HG03066 (cell line): ENCODE measurements around the gene CARMIL1.
"Not testable (repeated sequence)": the region's sequence is repeated elsewhere in the genome, so short reads cannot be mapped to it uniquely, and the experiment has no call there.

Experiments
- ATAC-seq: cut with Tn5 transposase; IDR thresholded peaks from one replicate; pipeline ENCODE4 v1.9.1; 2021; ENCODE audit warnings: low read depth; ENCODE audit not compliant: unreplicated experiment

The CARMIL1 gene

DNA sequence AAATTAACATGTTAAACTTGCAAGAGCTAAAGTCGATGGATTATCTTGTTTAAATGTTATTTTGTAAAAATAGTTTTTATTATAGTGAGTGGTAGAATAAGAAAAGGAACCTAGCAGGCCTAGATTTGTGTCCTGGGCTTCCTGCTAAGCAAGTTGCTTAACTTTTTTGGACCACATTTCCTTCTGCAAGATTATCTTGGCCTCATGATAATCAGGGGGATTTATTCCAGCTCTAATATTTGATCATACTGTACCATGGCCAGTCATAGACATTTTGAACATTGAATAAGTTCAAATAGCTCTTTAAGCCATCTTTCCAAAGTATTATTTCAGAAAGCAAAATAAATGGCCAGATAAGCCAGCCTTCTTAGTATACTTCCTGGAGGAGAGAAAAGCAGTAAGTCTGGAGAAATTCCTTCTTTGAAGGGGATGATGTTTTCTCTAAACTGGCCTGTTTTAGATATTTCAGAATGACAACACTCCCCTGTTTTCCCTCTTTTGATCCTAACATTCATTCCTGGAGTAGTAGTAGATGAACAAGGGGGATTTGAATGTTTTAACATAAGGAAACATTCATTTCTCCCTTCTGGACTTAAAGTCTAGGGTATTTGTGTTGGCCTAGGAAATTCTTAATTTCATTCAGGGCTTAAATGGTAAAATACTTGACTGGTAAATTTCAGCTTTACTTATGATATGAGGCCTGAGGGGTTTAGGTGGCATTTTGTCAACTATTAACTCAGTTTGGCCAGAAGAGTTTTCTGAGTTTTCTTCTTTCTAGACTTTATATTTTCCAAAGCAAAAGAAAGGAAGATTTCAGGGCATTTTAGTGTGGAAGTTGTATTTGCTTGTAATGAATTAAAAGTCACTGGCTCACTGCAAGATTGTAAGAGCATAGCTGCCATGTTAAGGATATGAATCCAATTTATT lies 264.1 kb downstream of the CARMIL1 start:
- no peak for ATAC-seq

DNA sequence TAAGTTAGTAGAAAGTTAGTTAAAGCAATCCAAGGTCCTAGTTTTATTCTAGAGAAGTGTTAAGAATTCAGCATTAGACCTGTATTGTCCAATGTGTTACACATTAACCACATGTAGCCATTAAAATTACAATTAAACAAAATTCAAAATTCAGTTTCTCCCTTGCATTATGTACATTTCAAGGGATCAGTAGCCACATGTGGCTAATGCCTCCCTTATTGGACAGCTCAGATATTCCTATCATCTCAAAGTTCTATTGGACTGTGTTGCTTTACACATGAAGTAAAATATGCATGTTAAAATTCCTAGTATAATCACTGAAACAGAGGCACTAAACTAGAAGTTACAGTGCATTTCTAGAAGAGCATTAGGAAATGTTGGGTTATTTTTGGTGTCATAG lies 265.7 kb downstream of the CARMIL1 start:
- no peak for ATAC-seq

DNA sequence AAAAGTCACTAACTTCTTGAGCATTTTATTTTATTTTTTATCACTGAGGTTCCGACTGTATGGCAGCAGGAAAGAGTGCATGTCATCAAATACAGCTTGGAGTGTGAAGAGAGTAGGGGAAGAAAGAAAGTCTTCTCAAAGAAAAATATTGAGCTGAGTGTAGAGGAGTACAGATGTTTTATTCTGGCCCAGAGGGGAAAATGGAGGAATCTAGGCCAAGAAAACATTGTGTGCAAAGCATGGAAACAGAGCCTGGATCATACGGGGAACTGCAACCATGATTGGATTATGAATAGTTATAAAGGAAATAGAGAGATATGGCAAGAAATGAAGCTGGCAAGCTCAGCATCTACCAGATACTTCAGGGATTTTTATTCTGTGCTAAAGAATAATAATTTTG lies 268.6 kb downstream of the CARMIL1 start:
- ATAC-seq, result no peak

DNA sequence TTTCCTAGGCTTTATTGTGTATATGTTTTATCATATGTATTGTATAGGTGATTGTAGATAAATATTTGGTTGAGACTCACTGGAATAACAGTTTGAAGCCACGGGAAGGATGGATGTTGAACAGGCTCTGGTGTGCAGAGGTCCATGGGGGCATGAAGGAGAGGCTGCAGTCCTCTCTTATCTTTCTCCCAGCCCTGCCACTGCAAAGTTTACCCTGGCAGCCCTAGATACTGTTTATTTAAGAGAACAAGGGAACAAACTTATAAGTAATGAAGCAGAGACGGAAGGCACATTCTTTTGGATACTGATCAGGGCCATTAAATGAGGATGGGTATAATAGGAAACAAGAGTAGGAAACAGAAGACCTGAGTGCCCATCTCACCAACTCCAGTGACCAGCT lies 269.3 kb downstream of the CARMIL1 start:
- ATAC-seq, result no peak

DNA sequence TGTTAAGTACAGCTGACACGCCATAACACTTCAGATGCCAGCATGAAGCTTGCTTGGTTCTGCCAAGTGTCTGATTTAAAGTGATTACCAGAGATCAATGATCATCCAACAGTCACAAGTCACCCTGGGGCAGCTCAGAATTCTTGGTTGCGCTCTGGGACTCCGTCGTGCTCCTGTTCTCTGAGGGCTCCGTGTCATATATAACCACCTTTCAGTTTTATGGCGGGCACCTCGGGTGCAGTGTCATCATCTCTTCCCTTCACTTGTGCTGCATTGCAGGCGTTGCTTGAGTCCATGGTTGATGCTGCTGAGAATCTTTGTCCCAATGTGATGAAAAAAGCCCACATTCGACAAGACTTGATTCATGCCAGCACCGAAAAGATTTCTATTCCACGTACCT lies 271.5 kb downstream of the CARMIL1 start:
- ATAC-seq, result no peak

DNA sequence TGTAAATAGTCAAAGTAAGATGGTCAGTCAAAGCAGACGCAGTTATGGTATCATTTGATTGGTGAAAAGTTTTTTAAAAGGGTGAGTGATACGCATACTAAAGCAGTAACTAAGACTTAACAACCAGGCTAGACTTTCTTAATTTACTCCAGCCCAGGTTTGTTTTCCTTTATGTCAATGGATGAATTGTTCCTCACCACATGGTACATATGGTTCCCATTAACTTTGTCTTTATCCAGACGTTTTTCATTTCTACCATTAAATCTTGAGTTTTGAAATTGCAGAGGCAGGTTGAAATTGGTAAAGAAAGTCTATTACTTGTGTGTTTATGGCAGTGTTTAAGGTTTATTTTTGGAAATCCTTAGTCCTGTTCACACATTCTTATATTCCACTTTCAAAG lies 274.3 kb downstream of the CARMIL1 start:
- ATAC-seq, result no peak

DNA sequence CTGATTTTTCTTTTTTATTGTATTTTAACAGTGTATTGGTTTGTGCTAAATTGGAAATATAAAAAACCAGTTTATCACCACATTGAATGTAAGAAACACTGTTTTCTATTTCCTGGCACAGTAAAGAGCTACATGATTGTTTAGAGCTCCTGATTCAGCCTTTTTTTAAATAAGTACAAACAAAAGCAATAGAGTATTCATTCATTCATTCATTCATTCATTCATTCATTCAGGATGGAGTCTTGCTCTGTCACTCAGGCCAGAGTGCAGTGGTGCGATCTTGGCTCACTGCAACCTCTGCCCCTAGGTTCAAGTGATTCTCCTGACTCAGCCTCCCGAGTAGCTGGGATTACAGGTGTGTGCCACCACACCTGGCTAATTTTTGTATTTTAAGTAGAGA lies 276.0 kb downstream of the CARMIL1 start:
- no peak for ATAC-seq

DNA sequence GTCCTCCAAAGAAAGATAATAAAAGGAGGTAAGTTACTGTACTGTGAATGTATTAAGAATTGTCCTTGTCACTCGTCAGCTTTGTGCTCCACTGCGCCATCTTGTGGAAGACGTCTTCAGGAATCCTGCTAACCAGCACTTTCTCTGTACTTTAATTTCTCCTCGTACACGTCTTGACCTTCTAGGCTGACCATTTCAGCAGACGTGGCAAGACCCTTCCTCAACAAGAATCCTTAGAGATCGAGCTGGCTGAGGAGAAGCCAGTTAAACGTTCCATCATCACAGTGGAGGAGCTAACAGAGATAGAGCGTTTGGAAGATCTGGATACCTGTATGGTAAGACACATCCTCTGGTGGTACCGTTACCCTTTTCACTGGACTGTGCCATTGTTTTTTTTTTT lies 277.3 kb downstream of the CARMIL1 start:
- no peak for ATAC-seq

DNA sequence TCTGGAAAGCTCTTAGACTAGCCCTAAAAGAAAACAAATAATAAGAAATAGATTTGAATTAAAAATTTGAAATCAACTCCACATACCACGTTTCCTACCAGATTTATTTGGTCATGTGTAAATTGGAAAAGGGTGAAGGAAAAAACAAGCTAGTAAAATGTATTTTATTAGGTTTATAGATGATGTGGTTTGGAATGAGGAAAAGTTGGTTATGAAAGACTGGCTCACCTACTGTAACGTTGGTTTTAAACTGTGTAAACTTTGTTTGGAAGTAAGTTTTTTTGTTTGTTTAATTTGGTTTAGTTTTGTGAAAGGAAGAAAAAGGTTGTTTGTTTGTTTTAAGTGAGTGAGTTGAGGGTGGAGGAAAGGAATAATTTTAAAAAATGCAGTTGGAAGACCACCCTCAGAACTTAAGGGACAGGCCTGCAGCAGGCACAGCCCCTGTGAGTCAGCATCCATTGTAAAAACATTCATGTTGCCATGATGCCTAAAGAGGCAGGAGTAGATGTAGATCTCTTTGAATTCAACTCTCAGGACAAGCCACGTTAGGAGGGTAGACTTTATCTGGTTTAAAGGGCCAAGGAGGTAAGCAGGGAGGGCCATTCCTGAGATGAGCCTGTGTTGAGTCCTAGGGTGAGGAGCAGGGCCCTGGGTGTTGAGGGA lies 279.1 kb downstream of the CARMIL1 start:
- no peak for ATAC-seq

DNA sequence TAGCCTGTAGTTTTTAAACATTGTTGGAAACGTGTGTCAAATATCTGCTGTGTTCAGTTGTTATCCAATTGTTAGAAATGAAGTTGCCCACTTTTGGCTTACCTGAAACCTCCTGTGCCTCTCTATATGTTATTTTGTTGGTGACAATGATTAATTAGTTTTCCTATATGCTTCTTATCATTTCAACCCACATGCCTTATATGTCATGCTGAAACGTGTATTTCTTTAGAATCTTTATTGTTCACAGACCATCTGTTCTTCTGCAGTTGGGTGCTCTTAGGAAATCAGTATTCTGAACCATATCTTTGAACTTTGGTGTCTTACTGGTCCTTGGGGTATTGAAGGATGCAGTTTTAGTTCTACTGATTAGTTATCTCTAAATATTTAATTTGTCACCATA lies 281.7 kb downstream of the CARMIL1 start:
- ATAC-seq, result no peak

DNA sequence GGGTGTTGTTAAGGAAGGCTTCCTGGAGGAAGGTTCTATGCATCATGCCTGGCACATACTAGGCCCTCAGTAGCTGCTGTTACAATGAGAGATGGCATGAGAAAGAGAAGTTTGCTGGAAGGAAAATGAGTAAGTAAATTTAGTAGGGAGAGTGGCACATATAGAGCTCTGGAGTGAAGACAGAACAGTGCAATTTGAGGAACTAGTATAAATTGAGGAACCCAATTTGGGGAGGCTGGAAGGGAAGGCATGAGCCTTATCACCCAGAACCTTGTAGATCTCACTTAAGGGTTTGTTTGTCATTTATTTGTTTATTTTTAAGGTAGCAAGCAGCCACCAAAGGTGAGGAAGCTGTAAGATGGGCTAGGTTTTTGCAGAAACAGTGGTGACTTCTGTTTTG lies 285.8 kb downstream of the CARMIL1 start:
- no peak for ATAC-seq

DNA sequence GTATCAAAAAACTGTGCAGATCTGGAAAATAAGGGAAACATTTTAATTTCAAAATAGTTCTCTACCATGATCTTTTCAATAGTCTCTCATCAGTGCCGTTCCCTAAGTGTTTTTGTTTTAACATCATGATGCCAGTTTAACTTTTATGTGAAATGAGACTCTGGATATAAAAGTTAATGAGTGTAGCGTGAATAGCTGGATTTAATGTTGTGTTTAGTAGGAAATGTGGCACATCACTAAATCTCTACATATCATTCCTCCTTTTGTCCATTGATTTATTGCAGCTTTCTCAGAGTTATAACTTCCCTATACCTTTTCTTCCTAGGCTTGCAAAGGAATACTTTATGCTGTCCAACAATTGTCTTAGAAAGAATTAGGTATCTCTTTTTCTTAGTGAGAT lies 291.4 kb downstream of the CARMIL1 start:
- ATAC-seq, result no peak

DNA sequence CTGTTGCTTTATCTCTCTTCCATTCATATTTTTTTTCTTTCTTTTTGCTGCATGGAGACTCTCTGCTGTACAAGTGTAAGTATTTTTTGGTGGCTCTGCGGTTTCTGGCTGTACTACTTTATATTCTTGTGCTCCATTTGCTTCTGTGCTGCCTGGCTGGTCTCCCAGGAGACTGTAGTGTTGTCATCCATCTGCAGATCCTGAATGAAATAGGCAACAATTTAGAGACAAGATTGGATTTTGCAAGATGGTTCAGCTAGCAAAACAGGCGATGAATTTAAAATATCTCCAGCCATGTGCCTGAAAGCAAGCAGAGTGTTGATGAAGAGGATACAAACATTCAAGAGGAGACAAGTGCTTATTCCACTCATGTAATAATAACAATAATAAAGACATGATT lies 297.7 kb downstream of the CARMIL1 start:
- no peak for ATAC-seq

DNA sequence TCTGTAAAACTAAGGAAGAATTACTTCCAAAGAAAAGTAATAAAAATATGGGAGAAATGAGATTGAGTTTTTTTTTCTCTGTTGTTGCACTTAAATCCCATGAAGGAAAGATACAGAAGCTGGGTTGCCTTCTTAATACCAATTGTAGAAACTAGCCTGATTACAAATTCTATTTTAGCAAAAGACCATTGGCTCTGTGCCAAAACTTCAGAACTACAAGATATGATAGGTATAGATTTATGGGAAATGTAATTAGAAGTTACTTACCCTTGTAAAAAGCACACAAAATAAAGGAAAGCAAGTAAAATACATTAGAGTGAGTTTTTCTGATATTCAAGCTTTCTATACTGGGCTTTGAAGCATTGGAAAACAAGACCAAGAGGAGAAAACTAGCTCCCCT lies 299.4 kb downstream of the CARMIL1 start:
- no peak for ATAC-seq

DNA sequence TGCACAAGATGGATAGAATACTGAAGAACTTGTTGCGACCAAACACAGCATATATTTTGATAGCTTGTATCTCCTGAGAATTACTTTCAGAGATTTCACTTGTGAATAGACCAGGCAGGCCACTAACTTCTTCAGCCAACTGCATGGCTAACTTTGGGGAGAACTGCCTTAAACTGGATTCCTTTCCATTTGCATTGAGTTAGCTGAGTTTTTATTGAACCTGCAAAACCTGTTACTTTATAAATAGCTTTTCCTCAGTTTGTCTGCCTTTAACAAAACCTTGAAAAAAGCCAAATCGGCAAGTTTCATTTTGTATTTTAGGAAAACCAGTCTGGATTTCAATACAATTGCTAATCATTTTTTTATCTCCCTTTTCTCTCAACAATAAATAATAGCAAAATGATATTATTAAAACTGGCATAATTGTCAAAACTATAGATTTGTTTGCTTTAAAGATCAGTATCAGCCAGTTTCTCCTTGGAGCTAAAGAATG lies 300.3 kb downstream of the CARMIL1 start:
- ATAC-seq, result no peak

DNA sequence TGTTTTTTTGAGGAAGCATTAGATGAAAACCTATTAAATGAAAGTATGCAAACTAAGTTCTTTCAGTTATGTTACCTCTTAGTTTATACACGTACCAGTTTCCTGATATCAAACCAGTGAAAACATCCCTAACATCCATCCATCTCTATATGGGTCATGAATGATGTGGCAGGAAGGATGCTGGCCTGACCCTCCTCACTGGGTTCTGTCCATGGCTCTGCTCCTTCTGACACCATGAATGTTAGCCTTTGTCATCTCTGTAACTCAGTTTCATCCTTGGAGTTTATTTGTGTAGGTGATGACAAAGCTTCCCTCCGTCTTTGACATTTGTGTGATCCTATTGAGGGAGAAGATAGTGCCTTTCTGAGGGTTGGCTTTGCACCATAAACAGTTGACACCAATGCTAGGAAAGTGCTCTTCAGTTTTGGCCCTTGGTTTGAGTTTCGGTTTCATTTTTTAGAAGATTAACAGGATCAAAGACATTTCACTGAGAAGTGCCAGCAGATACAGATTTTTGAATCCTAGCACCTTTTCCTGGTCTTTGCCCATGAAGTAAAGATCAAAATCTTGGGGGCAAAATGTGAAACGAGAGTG lies 300.8 kb downstream of the CARMIL1 start:
- no peak for ATAC-seq

DNA sequence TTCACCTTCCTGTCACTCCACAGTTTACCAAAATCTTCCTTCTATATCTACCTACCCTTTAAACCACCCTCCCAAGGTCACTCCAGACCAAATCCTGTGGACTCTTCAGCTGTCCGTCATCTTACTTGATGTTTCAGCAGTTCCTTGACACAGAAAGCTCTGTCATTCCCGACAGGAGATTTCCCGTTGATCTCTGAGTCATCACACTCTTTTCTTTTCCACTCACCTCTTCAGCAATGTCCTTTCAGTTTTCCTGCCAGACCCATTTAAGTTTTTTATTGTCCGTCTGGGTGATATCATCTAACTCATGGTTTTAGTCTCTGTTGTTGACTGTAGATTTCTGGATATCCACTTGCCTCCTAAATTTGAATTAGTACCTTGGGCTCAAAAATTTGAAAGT lies 302.9 kb downstream of the CARMIL1 start:
- ATAC-seq, result no peak

DNA sequence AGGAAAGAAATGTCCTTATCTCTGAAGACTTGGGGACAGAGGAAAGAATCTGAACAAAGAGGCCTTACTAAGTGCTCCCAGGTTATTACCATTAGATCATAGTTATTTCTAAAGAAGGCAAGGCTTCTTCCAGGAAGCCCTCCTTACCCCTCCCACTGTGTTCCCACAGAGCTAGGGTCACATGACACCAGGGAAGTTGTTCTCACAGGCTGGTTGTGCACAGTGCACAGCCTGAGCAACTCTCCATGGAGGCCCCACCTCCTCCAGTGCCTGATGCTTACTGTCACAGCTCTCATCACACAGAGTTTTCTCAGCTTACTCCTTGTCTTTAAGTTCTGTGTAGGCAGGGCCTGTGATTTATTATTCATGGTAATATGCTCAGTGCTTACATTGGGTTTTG lies 303.9 kb downstream of the CARMIL1 start:
- no peak for ATAC-seq

DNA sequence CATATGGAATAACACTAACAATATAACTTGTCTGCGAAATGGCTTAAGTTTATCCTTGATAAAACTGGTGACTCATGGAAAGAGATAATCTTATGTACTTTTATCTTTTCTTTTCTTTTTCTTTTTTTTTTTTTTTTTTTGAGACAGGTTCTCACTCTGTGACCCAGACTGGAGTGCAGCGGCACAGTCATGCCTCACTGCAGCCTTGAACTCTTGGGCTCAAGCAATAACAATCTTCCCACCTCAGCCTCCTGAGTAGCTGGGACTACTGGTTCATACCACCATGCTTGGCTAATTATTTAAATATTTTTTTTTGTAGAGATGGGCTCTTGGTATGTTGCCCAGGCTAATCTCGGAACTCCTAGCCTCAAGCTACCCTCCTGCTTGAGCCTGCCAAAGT lies 304.7 kb downstream of the CARMIL1 start:
- no peak for ATAC-seq

DNA sequence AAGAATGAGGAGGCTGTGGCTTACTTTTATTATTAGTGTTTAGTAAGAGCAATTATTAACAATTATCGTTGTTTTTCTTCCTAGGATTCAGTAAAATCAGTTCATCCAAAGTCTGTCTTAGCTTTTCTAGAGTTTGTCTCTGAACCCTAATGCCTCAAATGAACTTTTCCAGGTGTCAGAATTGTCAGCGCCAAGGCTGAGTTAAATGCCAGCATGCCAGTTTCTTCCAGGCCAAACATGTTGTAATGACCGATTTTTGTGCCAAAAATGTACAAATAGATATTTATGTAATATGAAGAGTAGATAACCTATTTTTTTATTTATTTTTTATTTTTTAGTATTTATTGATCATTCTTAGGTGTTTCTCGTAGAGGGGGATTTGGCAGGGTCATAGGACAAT lies 306.1 kb downstream of the CARMIL1 start:
- ATAC-seq, result no peak

DNA sequence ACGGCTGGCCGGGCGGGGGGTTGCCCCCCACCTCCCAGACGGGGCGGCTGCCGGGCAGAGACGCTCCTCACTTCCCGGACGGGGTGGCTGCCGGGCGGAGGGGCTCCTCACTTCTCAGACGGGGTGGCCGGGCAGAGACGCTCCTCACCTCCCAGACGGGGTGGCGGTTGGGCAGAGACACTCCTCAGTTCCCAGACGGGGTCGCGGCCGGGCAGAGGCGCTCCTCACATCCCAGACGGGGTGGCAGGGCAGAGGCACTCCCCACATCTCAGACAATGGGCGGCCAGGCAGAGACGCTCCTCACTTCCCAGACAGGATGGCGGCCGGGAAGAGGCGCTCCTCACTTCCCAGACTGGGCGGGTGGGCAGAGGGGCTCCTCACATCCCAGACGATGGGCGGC lies 306.9 kb downstream of the CARMIL1 start:
- ATAC-seq, result not testable (repeated sequence)

DNA sequence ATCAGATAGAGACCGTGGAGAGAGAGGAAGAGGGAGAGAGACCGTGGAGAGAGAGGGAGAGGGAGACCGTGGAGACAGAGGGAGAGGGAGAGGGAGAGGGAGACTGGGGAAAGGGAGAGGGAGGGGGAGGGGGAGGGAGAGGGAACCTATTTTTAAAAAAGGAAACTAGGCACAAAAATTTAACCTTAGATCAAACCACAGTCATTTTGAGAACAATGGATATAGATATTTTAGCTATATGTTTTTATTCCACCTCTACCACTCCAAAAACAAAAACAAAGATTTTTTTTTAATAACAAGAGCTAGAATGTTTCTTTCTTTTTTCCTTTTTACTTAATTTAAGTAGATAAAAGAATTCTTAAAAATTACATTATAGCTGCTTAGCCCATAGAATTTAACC lies 307.8 kb downstream of the CARMIL1 start:
- no peak for ATAC-seq
